GM23248 (cell line): ENCODE results near the gene PIP5K1B. TPM values are rescaled to one million over a fixed set of nuclear protein-coding genes. Genes with fewer than 3 reads are reported as not detected.

Experiments used
- DNase-seq: peaks from one replicate; pipeline ENCODE4 v3.0.0-alpha.2; 2015
- H2AFZ ChIP-seq: fragments of 200-600 bp; sonication (generic); 2 replicates; pipeline ENCODE4 v1.6.1; 2016; ENCODE audit warnings: antibody characterized with exemption
- H3F3A ChIP-seq: fragments of 200-600 bp; sonication (generic); 2 replicates; pipeline ENCODE4 v1.6.1; 2016; ENCODE audit warnings: mild to moderate bottlenecking, antibody characterized with exemption, mixed run types; ENCODE audit not compliant: insufficient read depth
- H3K27ac ChIP-seq: fragments of 200-600 bp; sonication (generic); 2 replicates; pipeline ENCODE4 v1.5.1; 2016; ENCODE audit warnings: mild to moderate bottlenecking
- H3K27me3 ChIP-seq: fragments of 200-600 bp; sonication (generic); replicated peaks from 2 replicates; pipeline ENCODE4 v1.6.1; 2016; ENCODE audit warnings: mild to moderate bottlenecking; ENCODE audit not compliant: insufficient read depth
- H3K36me3 ChIP-seq: fragments of 200-600 bp; sonication (generic); 2 replicates; pipeline ENCODE4 v1.6.1; 2016; ENCODE audit warnings: low read depth, mild to moderate bottlenecking
- H3K4me1 ChIP-seq: fragments of 200-600 bp; sonication (generic); 2 replicates; pipeline ENCODE4 v1.6.1; 2016; ENCODE audit warnings: mild to moderate bottlenecking; ENCODE audit not compliant: insufficient read depth
- H3K4me2 ChIP-seq: fragments of 200-600 bp; sonication (generic); one replicate; pipeline ENCODE4 v1.6.1; 2016; ENCODE audit warnings: mild to moderate bottlenecking; ENCODE audit not compliant: unreplicated experiment
- H3K4me3 ChIP-seq: fragments of 200-600 bp; sonication (generic); 2 replicates; pipeline ENCODE4 v1.5.1; 2016; ENCODE audit warnings: mild to moderate bottlenecking
- H3K79me2 ChIP-seq: fragments of 200-600 bp; sonication (generic); 2 replicates; pipeline ENCODE4 v1.6.1; 2016; ENCODE audit warnings: mild to moderate bottlenecking; ENCODE audit not compliant: insufficient read depth
- H3K9ac ChIP-seq: fragments of 200-600 bp; sonication (generic); 2 replicates; pipeline ENCODE4 v1.6.1; 2016; ENCODE audit warnings: mild to moderate bottlenecking
- H3K9me2 ChIP-seq: fragments of 200-600 bp; sonication (generic); 2 replicates; pipeline ENCODE4 v1.6.1; 2016; ENCODE audit warnings: mixed run types, mild to moderate bottlenecking, moderate library complexity; ENCODE audit not compliant: insufficient read depth
- H3K9me3 ChIP-seq: fragments of 200-600 bp; sonication (generic); one replicate; pipeline ENCODE4 v1.6.1; 2017; ENCODE audit warnings: low read depth
- H4K20me1 ChIP-seq: fragments of 200-600 bp; sonication (generic); 2 replicates; pipeline ENCODE4 v1.6.0; 2016; ENCODE audit not compliant: insufficient read depth
- EZH2 ChIP-seq: fragments of 200-600 bp; sonication (generic); IDR thresholded peaks from 2 replicates; pipeline ENCODE4 v1.6.1; 2018; ENCODE audit warnings: antibody characterized with exemption, mild to moderate bottlenecking; ENCODE audit not compliant: insufficient read depth, poor library complexity, severe bottlenecking
- EZH2phosphoT487 ChIP-seq: fragments of 200-600 bp; sonication (generic); IDR thresholded peaks from 2 replicates; pipeline ENCODE4 v1.6.1; 2018; ENCODE audit warnings: antibody characterized with exemption, moderate library complexity, mild to moderate bottlenecking, low read depth; ENCODE audit not compliant: insufficient read depth
- WGBS, 2 experiments: methylation state at CpG; one replicate each; pipeline ENCODE4 v1.1.6; 2015 to 2017; ENCODE audit warnings: low lambda C conversion rate in 2 of 2, low coverage in 1 of 2; ENCODE audit errors: missing lambda C conversion rate in 2 of 2; 5-methylcytosine and 5-hydroxymethylcytosine counted together
- in situ Hi-C: fragments of 300-500 bp; cut with MboI; formaldehyde crosslinking; loops from 2 replicates; pipeline ENCODE4 v1.15.0; 2020
- polyA plus RNA-seq: library from polyadenylated mRNA; unstranded; fragments of >200 nt; fragmentation: Nextera tagmentation; extraction: Ambion mirVana; gene quantifications from 2 replicates; pipeline ENCODE4 v1.2.1, GENCODE V29; 2016
- total RNA-seq: library from RNA; depleted of rRNA; stranded (reverse); fragments of >200 nt; shearing (Covaris generic); gene quantifications from 2 replicates; pipeline ENCODE4 v1.2.3, GENCODE V29; 2014

Gene PIP5K1B
- total and polyA plus RNA-seq, 2 experiments from 2014 or later, result not detected

DNA sequence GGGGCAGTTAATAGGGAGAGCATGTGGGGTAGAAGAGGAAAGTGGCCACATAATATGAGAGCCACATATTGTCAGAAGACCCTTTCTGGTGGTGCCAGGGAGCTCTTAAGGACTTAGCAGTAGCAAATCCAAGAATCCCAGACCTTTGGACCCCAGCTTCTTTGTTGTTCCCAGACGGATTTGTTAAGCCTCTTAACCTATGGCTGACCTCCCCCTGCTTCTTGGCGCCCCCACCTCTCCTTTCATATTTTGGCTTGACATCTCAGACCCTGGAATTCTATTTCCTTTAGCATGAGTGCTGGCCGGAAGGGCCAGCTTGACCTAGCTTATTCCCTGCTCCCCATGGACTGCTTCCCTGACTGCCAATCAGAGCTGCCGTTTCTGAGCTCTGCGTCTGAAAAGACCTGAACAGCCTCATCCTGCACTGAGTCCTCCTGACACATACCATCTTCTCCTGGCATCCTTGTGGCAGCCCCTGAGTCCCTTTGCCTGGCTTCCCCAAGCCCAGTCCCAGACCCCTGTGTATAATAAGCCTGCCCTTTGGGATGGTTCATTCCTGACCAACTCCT is 192.6 kb downstream of the PIP5K1B start:
- in situ Hi-C loops, result no loop called here
- TF ChIP-seq EZH2, result no peak
- TF ChIP-seq EZH2phosphoT487, result no peak
- H2AFZ ChIP-seq, result no peak overlapping the region

DNA sequence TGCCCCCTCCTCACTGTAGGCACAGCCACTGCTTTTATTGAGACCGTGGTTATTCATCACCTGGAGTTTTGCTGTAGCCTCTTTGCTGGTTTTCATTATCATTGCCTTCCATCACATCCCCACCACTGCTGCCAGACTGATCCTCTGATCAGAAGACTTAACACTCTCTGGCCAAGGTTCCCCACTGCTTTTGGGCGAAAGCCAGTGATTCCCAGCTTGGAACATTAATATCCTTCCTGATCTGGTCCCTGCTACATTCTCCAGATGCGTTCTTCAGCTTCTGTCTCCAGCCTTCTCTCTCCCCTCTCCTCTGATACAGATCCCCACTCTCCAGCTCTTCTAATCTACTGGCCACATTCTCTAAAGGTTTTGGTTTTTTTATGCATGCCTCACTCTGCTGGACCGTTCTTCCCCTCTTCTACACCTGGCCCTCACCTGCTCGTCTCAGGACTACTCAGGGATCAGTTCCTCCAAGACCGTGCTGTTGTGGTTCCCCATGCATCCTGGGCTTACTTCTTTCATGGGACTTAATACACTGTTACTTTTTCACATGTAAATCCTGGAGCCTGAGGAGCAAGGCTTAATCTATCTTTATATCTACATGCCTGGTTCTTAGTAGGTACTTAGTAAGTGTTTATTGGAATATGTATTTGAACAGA is 193.9 kb downstream of the PIP5K1B start:
- Histone ChIP-seq H3K9me3 (no peaks in the 10 kb centered on the region), H4K20me1 (no peaks in the 10 kb centered on the region), H3K27ac (no peak overlapping the region), H3K36me3 (no peaks in the 10 kb centered on the region), H3K9me2 (no peaks in the 10 kb centered on the region), H3K4me1 (no peaks in the 10 kb centered on the region), H3K4me3 (no peak overlapping the region), H3K4me2 (no peak overlapping the region), H2AFZ (no peak overlapping the region), H3K9ac (no peak overlapping the region), H3K79me2 (no peaks in the 10 kb centered on the region), H3K27me3 (0 out of 2 replicates have a peak, but pooled peaks cover 3% of the 10 kb centered on the region), H3F3A (no peaks in the 10 kb centered on the region)
- in situ Hi-C loops, result no loop called here
- no peak for TF ChIP-seq EZH2phosphoT487
- 8 to 14% methylated on average over 6 of the region's 6 CpGs for WGBS, 2 experiments
- DNase-seq, result no peak

More for the DNA sequence above, 192.6 kb downstream of the PIP5K1B start:
- H3K79me2 ChIP-seq, result no peaks in the 10 kb centered on the region
- H3K9ac ChIP-seq, result no peak overlapping the region
- H3K27me3 ChIP-seq, result 0 out of 2 replicates have a peak, but pooled peaks cover 3% of the 10 kb centered on the region
- no peak overlapping the region for H3K4me3 ChIP-seq
- H4K20me1 ChIP-seq, result no peaks in the 10 kb centered on the region
- no peaks in the 10 kb centered on the region for H3F3A ChIP-seq
- H3K36me3 ChIP-seq, result no peaks in the 10 kb centered on the region
- H3K9me3 ChIP-seq, result no peaks in the 10 kb centered on the region
- no peaks in the 10 kb centered on the region for H3K4me1 ChIP-seq
- H3K27ac ChIP-seq, result no peak overlapping the region
- DNase-seq, result no peak
- 5 to 13% methylated on average over 5 of the region's 5 CpGs for WGBS, 2 experiments
- H3K4me2 ChIP-seq, result no peak overlapping the region
- H3K9me2 ChIP-seq, result no peaks in the 10 kb centered on the region

DNA sequence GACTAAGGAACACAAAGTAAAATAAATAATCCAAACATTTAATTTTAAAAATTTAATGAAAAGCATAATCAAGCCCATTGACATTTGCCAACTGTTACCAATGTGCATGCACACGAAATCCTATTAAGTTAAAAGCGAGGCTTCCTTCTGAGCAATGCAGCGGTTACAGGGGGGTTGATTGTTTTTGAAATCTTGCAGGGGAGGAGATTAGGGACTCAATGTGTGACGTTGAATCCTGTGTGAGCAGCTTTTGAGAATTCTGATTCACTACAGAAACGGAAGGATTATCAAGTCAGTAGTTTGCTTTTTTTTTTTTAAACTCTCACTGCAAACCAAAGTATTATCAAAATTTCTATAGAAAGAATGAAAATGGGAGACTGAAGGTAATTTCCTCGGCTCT is 199.4 kb downstream of the PIP5K1B start:
- WGBS, 2 experiments, result 24 to 25% methylated on average over 6 of the region's 6 CpGs
- Histone ChIP-seq H3K9ac (no peak overlapping the region), H3K9me3 (no peaks in the 10 kb centered on the region), H3K27me3 (0 out of 2 replicates have a peak, but pooled peaks cover 3% of the 10 kb centered on the region), H3K4me3 (no peak overlapping the region), H3K9me2 (no peaks in the 10 kb centered on the region), H4K20me1 (no peaks in the 10 kb centered on the region), H3K4me1 (no peaks in the 10 kb centered on the region), H2AFZ (no peak overlapping the region), H3K36me3 (no peaks in the 10 kb centered on the region), H3F3A (no peaks in the 10 kb centered on the region), H3K27ac (no peak overlapping the region), H3K4me2 (no peak overlapping the region), H3K79me2 (no peaks in the 10 kb centered on the region)
- no peak for DNase-seq
- in situ Hi-C loops, result no loop called here
- TF ChIP-seq EZH2, result no peak
- TF ChIP-seq EZH2phosphoT487, result no peak

DNA sequence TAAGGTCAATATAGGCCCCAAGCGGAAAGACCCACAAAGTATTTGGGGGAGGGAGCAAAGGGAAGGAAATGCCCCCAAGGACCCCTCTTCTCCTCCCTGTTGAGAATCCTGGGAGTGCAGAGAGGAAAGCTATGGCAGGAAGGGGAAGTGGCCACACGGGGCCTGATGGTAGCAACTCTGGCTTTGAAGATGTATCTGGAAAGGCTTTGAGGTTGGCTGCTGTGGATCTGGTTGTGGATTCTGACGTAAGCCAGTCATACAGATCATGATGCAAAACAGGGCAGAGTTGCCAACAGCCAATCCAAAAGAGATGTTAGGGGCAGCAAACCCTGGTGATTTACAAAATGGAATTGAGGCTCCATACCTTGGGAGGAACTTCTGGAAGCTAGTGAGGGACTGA is 200.1 kb downstream of the PIP5K1B start:
- no peaks in the 10 kb centered on the region for H3K36me3 ChIP-seq
- H3K9ac ChIP-seq, result no peak overlapping the region
- H3K79me2 ChIP-seq, result no peaks in the 10 kb centered on the region
- no peaks in the 10 kb centered on the region for H3K9me2 ChIP-seq
- in situ Hi-C loops, result no loop called here
- no peak overlapping the region for H3K4me2 ChIP-seq
- H2AFZ ChIP-seq, result no peak overlapping the region
- 0 out of 2 replicates have a peak, but pooled peaks cover 3% of the 10 kb centered on the region for H3K27me3 ChIP-seq
- 0% methylated on average over 3 of the region's 3 CpGs for WGBS, 2 experiments
- no peaks in the 10 kb centered on the region for H3K9me3 ChIP-seq
- H3K4me3 ChIP-seq, result no peak overlapping the region
- H4K20me1 ChIP-seq, result no peaks in the 10 kb centered on the region
- DNase-seq, result no peak
- no peaks in the 10 kb centered on the region for H3K4me1 ChIP-seq
- TF ChIP-seq EZH2 (no peak), EZH2phosphoT487 (no peak)
- no peak overlapping the region for H3K27ac ChIP-seq
- no peaks in the 10 kb centered on the region for H3F3A ChIP-seq

DNA sequence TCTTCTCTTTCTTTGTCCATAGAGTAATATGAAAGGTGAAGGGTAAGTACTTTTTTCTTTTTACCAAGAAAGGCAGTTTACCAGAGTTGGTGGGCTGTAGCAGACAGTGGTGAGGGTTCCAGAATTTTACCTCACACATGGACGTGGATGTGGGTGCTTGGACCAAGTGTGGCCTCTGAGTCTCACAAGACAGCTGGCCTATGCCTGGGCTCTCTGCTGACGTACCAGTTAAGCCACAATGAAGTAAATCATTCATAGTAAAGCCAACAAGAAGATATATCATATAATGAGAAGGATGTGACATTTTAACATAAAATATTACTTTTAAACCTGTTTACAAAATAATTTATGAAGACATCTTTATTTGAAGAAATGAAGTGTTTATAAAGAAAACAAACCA is 202.9 kb downstream of the PIP5K1B start:
- in situ Hi-C loops, result no loop called here
- Histone ChIP-seq H4K20me1 (no peaks in the 10 kb centered on the region), H3K27ac (no peak overlapping the region), H3K4me1 (no peaks in the 10 kb centered on the region), H2AFZ (no peak overlapping the region), H3F3A (no peaks in the 10 kb centered on the region), H3K27me3 (no peaks in the 10 kb centered on the region), H3K9me3 (no peaks in the 10 kb centered on the region), H3K79me2 (no peaks in the 10 kb centered on the region), H3K9ac (no peak overlapping the region), H3K4me2 (no peak overlapping the region), H3K4me3 (no peak overlapping the region), H3K36me3 (no peaks in the 10 kb centered on the region), H3K9me2 (no peaks in the 10 kb centered on the region)
- no peak for DNase-seq
- no peak for TF ChIP-seq EZH2
- no peak for TF ChIP-seq EZH2phosphoT487
- WGBS, 2 experiments, result 6 to 8% methylated on average over 2 of the region's 2 CpGs
